DMS 273 treated with DMSO at 0.1 percent for 48 hours (cell line): ENCODE measurements around the gene LDB3.
A peak's percentile ranks its signal among the peaks of the same experiment; 100 is the strongest.
"Not testable (repeated sequence)": the region's sequence is repeated elsewhere in the genome, so short reads cannot be mapped to it uniquely, and the experiment has no call there.

Experiments
- DNase-seq: peaks from one replicate; lab custom pipeline; 2025; lab: John Stamatoyannopoulos, UW

The LDB3 gene

GRCh38 chr10:86732771-86733170, 64.5 kb downstream of the LDB3 start:
- DNase-seq, result no peak

GRCh38 chr10:86733260-86733671, 65.0 kb downstream of the LDB3 start:
- no peak for DNase-seq

- DNase-seq, result no peak
These were observed 66.1 kb downstream of the LDB3 start for GRCh38 chr10:86734207-86734988.

- not testable (repeated sequence) for DNase-seq
These were observed 67.0 kb downstream of the LDB3 start for GRCh38 chr10:86735278-86735677.

GRCh38 chr10:86742230-86742629, 73.9 kb downstream of the LDB3 start:
- DNase-seq, result no peak

- DNase-seq, result no peak
These were observed 75.9 kb downstream of the LDB3 start for GRCh38 chr10:86744067-86744725.

GRCh38 chr10:86747796-86748581, 79.7 kb downstream of the LDB3 start:
- DNase-seq, result no peak

GRCh38 chr10:86749854-86750253, 81.5 kb downstream of the LDB3 start:
- no peak for DNase-seq

- DNase-seq, result no peak
These were observed 83.2 kb downstream of the LDB3 start for GRCh38 chr10:86751477-86751876.

- DNase-seq, result no peak
These were observed 84.0 kb downstream of the LDB3 start for GRCh38 chr10:86752311-86752710.

GRCh38 chr10:86753051-86753450, 84.7 kb downstream of the LDB3 start:
- DNase-seq, result no peak

- peak; percentile 18 for DNase-seq
These were observed 85.5 kb downstream of the LDB3 start for GRCh38 chr10:86753638-86754434.

GRCh38 chr10:86755454-86755739, 87.1 kb downstream of the LDB3 start:
- no peak for DNase-seq

GRCh38 chr10:86755740-86756510, 87.6 kb downstream of the LDB3 start:
- DNase-seq, result peak; percentile 64

GRCh38 chr10:86756511-86757112, 88.3 kb downstream of the LDB3 start, which contains the start of gene BMPR1A:
BMPR1A (plus strand) TSS chr10:86756619; CDS start chr10:86876019, 119,400 bp downstream.
- no peak for DNase-seq

- DNase-seq, result no peak
These were observed 89.0 kb downstream of the LDB3 start for GRCh38 chr10:86757113-86757972.

- DNase-seq, result no peak
These were observed 90.1 kb downstream of the LDB3 start for GRCh38 chr10:86758189-86759072.

GRCh38 chr10:86759073-86759672, 90.9 kb downstream of the LDB3 start:
- no peak for DNase-seq
